SK-N-SH treated with all-trans-retinoic acid at 6 μM for 48 hours (cell line): ENCODE results near the gene SCAP.

Experiments
- ATAC-seq: fragments of 200-7000 bp; cut with Tn5 transposase; 3 replicates; pipeline ENCODE4 v1.9.1; 2020; ENCODE audit warnings: mild to moderate bottlenecking, moderate library complexity
- ARNTL ChIP-seq: fragments of 450-650 bp; formaldehyde crosslinking; IDR thresholded peaks from 2 replicates; pipeline ENCODE4 v1.5.0; 2020; ENCODE audit warnings: low read depth, mild to moderate bottlenecking, moderate library complexity, borderline replicate concordance
- CSDC2 ChIP-seq: fragments of 250-450 bp; sonication (Bioruptor Pico); IDR thresholded peaks from 2 replicates; pipeline ENCODE4 v1.5.0; 2020; ENCODE audit warnings: mild to moderate bottlenecking, moderate library complexity
- ESRRG ChIP-seq: fragments of 250-450 bp; sonication (Bioruptor Pico); IDR thresholded peaks from 2 replicates; pipeline ENCODE4 v1.6.1; 2021; ENCODE audit warnings: mild to moderate bottlenecking
- GLIS3 ChIP-seq: fragments of 250-450 bp; sonication (Bioruptor Pico); IDR thresholded peaks from 2 replicates; pipeline ENCODE4 v1.5.0; 2020; ENCODE audit warnings: mild to moderate bottlenecking, moderate library complexity
- ISL1 ChIP-seq: fragments of 250-450 bp; sonication (Bioruptor Pico); IDR thresholded peaks from 2 replicates; pipeline ENCODE4 v2.1.2; 2022; ENCODE audit warnings: mild to moderate bottlenecking, moderate library complexity
- OSR1 ChIP-seq: fragments of 250-450 bp; sonication (Bioruptor Pico); IDR thresholded peaks from 2 replicates; pipeline ENCODE4 v1.8.0; 2022; ENCODE audit warnings: moderate library complexity, mild to moderate bottlenecking, inconsistent platforms
- PPARA ChIP-seq: fragments of 250-450 bp; sonication (Bioruptor Pico); IDR thresholded peaks from 2 replicates; pipeline ENCODE4 v1.5.0; 2020; ENCODE audit warnings: mild to moderate bottlenecking, borderline replicate concordance
- RARB ChIP-seq: fragments of 250-450 bp; sonication (Bioruptor Pico); IDR thresholded peaks from 2 replicates; pipeline ENCODE4 v1.8.0; 2021; ENCODE audit warnings: mild to moderate bottlenecking, moderate library complexity
- SNAI2 ChIP-seq: fragments of 250-450 bp; sonication (Bioruptor Pico); IDR thresholded peaks from 2 replicates; pipeline ENCODE4 v1.5.0; 2020; ENCODE audit warnings: mild to moderate bottlenecking, moderate library complexity
- TCF4 ChIP-seq: fragments of 250-450 bp; sonication (Bioruptor Pico); IDR thresholded peaks from 2 replicates; pipeline ENCODE4 v1.8.0; 2021; ENCODE audit warnings: mild to moderate bottlenecking, moderate library complexity, borderline replicate concordance
- TOX ChIP-seq: fragments of 250-450 bp; sonication (Bioruptor Pico); IDR thresholded peaks from 2 replicates; pipeline ENCODE4 v1.8.0; 2021; ENCODE audit warnings: mild to moderate bottlenecking, moderate library complexity, borderline replicate concordance
- ZC3H10 ChIP-seq: fragments of 250-450 bp; sonication (Bioruptor Pico); IDR thresholded peaks from 2 replicates; pipeline ENCODE4 v1.5.1; 2021; ENCODE audit warnings: mild to moderate bottlenecking, moderate library complexity
- ZFP3 ChIP-seq: fragments of 250-450 bp; sonication (Bioruptor Pico); IDR thresholded peaks from 2 replicates; pipeline ENCODE4 v1.5.0; 2020; ENCODE audit warnings: mild to moderate bottlenecking, moderate library complexity
- ZNF565 ChIP-seq: fragments of 450-650 bp; formaldehyde crosslinking; conservative IDR thresholded peaks from 2 replicates; pipeline ENCODE4 v1.5.0; 2020; ENCODE audit warnings: low read depth, mild to moderate bottlenecking, moderate library complexity
- ZNF70 ChIP-seq: fragments of 450-650 bp; formaldehyde crosslinking; IDR thresholded peaks from 2 replicates; pipeline ENCODE4 v1.5.0; 2020; ENCODE audit warnings: mild to moderate bottlenecking, moderate library complexity
- ZNF8 ChIP-seq: fragments of 450-650 bp; formaldehyde crosslinking; IDR thresholded peaks from 2 replicates; pipeline ENCODE4 v1.5.0; 2020; ENCODE audit warnings: mild to moderate bottlenecking, moderate library complexity
- TF ChIP-seq, protein P1 (sequence below): fragments of 250-450 bp; sonication (Bioruptor Pico); IDR thresholded peaks from 2 replicates; pipeline ENCODE4 v1.5.0; 2020; ENCODE audit warnings: mild to moderate bottlenecking, moderate library complexity
- TF ChIP-seq, protein P2 (sequence below): fragments of 250-450 bp; sonication (Bioruptor Pico); IDR thresholded peaks from 2 replicates; pipeline ENCODE4 v1.8.0; 2020; ENCODE audit warnings: mild to moderate bottlenecking, moderate library complexity, borderline replicate concordance
- TF ChIP-seq, protein P3 (sequence below): fragments of 250-450 bp; sonication (Bioruptor Pico); IDR thresholded peaks from 2 replicates; pipeline ENCODE4 v1.5.1; 2021; ENCODE audit warnings: mild to moderate bottlenecking, moderate library complexity
- TF ChIP-seq, protein P4 (sequence below): fragments of 250-450 bp; sonication (Bioruptor Pico); IDR thresholded peaks from 2 replicates; pipeline ENCODE4 v1.5.1; 2020; ENCODE audit warnings: low read depth, mild to moderate bottlenecking, moderate library complexity

The SCAP gene

DNA sequence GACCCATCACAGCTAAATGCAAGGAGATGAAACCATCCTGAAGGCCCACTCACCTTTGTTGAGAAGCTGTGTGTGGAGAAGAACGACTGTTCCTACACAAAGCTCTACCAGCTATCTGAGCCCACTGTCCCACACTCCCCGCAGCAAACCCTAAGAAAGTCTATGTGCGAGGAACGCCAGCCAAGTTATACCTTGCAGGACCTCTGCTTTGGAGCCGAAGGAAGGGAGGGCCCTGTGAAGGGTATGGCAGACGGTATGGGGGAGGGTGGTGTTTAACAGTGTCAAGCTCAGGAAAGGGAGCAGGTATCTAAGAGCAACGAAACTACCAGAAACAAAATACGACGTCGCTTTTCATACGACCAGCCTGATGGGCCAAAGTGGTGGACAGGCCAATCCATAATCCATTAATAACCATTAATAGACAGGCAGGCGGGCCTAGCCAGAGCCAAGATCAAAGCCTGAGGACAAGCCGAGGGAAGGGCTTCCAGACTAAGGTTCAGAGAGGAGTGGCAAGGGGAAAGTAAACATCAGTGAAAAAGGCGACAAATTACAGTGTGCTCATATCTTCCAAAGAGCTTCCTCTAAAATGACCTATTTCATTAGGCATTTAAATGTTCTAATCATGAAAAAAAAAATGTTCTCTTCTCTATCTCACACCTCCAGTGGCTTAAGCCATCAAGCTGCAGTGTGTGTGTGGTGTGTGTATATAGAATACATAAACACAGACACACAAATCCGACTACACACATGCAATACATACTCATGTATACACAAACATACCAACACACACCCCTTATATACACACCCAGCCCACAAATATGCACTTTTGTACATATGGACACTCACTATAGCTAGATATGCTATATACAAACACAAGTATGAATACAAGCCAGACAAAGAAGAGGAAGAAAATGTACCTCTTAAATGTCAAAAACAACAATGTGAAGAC is 51.0 kb downstream of the SCAP start (continued):
- TF ChIP-seq, protein P1, sequence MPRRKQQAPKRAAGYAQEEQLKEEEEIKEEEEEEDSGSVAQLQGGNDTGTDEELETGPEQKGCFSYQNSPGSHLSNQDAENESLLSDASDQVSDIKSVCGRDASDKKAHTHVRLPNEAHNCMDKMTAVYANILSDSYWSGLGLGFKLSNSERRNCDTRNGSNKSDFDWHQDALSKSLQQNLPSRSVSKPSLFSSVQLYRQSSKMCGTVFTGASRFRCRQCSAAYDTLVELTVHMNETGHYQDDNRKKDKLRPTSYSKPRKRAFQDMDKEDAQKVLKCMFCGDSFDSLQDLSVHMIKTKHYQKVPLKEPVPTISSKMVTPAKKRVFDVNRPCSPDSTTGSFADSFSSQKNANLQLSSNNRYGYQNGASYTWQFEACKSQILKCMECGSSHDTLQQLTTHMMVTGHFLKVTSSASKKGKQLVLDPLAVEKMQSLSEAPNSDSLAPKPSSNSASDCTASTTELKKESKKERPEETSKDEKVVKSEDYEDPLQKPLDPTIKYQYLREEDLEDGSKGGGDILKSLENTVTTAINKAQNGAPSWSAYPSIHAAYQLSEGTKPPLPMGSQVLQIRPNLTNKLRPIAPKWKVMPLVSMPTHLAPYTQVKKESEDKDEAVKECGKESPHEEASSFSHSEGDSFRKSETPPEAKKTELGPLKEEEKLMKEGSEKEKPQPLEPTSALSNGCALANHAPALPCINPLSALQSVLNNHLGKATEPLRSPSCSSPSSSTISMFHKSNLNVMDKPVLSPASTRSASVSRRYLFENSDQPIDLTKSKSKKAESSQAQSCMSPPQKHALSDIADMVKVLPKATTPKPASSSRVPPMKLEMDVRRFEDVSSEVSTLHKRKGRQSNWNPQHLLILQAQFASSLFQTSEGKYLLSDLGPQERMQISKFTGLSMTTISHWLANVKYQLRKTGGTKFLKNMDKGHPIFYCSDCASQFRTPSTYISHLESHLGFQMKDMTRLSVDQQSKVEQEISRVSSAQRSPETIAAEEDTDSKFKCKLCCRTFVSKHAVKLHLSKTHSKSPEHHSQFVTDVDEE (CRISPR knock-in tag), result no peak

DNA sequence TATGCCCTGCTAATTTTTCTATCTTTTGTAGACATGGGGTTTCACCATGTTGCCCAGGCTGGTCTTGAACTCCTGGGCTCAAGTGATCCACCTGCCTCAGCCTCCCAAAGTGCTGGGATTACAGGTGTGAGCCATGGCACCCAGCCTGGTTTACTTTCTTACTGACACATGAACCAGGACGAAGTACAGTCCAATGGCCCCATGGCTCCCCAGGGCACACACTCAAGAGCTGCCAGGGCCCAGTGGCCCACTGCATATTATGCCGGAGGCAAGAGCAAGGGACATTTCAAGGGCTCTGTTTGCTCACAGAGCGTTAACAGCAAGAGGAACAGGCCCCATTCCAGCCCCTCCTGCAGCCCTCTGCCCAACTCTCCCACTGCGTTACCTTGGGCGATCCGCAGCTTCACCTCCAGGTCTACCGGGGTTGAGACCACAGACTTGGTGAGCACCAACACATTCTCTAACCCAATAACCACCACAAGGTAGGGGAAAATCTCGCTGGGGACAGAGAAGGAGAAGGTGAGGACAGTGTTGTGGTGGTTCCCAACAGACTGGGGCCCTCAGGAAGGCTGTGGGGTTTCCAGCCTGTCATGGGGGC is 52.1 kb downstream of the SCAP start:
- TF ChIP-seq ZFP3 (CRISPR knock-in tag), result no peak
- TF ChIP-seq GLIS3 (CRISPR knock-in tag), result no peak
- no peak for TF ChIP-seq ESRRG (CRISPR knock-in tag)
- TF ChIP-seq, protein P2, sequence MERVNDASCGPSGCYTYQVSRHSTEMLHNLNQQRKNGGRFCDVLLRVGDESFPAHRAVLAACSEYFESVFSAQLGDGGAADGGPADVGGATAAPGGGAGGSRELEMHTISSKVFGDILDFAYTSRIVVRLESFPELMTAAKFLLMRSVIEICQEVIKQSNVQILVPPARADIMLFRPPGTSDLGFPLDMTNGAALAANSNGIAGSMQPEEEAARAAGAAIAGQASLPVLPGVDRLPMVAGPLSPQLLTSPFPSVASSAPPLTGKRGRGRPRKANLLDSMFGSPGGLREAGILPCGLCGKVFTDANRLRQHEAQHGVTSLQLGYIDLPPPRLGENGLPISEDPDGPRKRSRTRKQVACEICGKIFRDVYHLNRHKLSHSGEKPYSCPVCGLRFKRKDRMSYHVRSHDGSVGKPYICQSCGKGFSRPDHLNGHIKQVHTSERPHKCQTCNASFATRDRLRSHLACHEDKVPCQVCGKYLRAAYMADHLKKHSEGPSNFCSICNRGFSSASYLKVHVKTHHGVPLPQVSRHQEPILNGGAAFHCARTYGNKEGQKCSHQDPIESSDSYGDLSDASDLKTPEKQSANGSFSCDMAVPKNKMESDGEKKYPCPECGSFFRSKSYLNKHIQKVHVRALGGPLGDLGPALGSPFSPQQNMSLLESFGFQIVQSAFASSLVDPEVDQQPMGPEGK (CRISPR knock-in tag), result no peak
- TF ChIP-seq RARB (CRISPR knock-in tag), result no peak
- TF ChIP-seq, all 23 proteins: peak for 0
- no peak for ATAC-seq

DNA sequence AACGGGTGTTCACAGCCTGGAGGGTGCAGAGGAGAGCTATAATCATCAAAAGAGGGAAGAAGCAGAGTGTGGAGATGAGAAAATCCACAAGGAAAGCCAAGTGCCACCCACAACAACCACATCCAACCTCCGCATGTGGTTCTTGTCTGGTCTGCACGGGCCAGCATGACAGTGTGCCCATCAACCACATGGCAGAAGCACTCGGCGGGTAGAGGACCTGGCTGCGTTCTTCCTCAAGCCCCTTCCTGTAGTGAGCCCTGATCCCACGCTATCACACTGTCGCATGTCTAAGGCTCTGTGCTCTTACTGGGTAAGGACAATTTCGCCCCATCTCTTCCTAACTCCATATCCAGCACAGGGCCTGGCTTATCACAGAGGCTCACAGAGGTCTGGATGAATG is 53.0 kb downstream of the SCAP start:
- no peak for TF ChIP-seq CSDC2
- no peak for TF ChIP-seq RARB (CRISPR knock-in tag)
- TF ChIP-seq ZC3H10, result no peak
- TF ChIP-seq, protein P1 (CRISPR knock-in tag), result no peak
- no peak for TF ChIP-seq ARNTL
- TF ChIP-seq ESRRG (CRISPR knock-in tag), result no peak
- TF ChIP-seq TOX (CRISPR knock-in tag), result no peak
- no peak for TF ChIP-seq TCF4 (CRISPR knock-in tag)
- TF ChIP-seq, protein P3, sequence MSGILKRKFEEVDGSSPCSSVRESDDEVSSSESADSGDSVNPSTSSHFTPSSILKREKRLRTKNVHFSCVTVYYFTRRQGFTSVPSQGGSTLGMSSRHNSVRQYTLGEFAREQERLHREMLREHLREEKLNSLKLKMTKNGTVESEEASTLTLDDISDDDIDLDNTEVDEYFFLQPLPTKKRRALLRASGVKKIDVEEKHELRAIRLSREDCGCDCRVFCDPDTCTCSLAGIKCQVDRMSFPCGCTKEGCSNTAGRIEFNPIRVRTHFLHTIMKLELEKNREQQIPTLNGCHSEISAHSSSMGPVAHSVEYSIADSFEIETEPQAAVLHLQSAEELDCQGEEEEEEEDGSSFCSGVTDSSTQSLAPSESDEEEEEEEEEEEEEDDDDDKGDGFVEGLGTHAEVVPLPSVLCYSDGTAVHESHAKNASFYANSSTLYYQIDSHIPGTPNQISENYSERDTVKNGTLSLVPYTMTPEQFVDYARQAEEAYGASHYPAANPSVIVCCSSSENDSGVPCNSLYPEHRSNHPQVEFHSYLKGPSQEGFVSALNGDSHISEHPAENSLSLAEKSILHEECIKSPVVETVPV (CRISPR knock-in tag), result no peak
- no peak for TF ChIP-seq ISL1 (CRISPR knock-in tag)
- no peak for TF ChIP-seq ZNF565 (CRISPR knock-in tag)
- ATAC-seq, result no peak

DNA sequence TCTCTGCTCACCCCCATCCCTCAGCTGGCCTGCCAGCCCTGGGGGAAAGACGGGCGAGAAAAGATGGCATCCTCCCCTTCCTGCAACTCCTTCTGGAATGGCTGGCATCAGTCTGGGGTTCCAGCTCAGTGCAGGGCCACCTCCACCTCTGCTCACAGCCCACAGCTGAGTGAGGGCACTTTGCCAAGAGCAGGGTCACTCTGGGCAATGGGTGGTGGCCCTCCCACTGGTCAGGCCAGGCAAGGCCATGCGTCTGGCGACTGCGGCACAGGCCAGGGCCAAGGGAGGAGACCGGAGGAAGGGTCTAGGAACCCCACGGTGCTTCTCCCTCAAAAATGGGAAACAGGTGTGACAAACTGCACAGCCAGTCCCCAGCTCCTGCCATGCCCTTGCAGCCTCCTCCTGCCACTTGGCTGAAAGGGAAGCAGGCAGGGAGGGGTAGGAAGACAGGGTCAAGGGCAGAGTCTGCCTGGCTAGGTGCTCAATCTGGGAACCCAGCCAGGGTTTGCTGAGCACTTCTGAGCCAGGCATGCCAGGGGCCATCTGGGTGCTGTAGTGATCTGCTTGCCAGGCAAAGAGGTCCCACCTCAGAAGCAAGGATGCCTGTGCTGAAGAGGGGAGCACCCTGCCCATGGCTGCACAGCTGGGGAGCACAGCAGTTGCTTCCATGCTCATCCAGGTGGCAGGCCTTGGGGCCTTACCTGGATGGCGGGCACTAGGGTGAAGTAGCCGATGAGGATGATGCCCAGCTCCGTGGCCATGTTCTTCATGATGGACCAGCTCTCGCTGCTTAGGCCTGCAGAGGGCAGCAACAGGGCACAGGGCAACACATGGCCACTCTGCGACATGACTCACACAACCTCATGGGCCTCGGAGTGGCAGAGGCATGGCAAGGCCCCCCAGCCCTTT is 53.7 kb downstream of the SCAP start:
- peak; percentile 12; the same call in 2 of the 3 replicates for ATAC-seq
- no peak for TF ChIP-seq ZNF70 (CRISPR knock-in tag)
- TF ChIP-seq PPARA (CRISPR knock-in tag), result no peak
- no peak for TF ChIP-seq RARB (CRISPR knock-in tag)
- TF ChIP-seq ESRRG (CRISPR knock-in tag), result no peak
- TF ChIP-seq, protein P4, sequence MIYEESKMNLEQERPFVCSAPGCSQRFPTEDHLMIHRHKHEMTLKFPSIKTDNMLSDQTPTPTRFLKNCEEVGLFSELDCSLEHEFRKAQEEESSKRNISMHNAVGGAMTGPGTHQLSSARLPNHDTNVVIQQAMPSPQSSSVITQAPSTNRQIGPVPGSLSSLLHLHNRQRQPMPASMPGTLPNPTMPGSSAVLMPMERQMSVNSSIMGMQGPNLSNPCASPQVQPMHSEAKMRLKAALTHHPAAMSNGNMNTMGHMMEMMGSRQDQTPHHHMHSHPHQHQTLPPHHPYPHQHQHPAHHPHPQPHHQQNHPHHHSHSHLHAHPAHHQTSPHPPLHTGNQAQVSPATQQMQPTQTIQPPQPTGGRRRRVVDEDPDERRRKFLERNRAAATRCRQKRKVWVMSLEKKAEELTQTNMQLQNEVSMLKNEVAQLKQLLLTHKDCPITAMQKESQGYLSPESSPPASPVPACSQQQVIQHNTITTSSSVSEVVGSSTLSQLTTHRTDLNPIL (CRISPR knock-in tag), result no peak
- no peak for TF ChIP-seq GLIS3 (CRISPR knock-in tag)
- no peak for TF ChIP-seq OSR1
- TF ChIP-seq TCF4 (CRISPR knock-in tag), result no peak
- TF ChIP-seq, protein P2 (CRISPR knock-in tag), result no peak
- no peak for TF ChIP-seq ISL1 (CRISPR knock-in tag)
- no peak for TF ChIP-seq SNAI2 (CRISPR knock-in tag)
- no peak for TF ChIP-seq ARNTL
- TF ChIP-seq ZNF565 (CRISPR knock-in tag), result no peak
- no peak for TF ChIP-seq ZFP3 (CRISPR knock-in tag)
- TF ChIP-seq ZNF8 (CRISPR knock-in tag), result no peak
